Liver (tissue), 9 donors: ENCODE measurements around the gene CTAGE1. TPM values are rescaled to one million over a fixed set of nuclear protein-coding genes. Genes with fewer than 3 reads are reported as not detected.

Experiments
- DNase-seq: peaks from one replicate; pipeline ENCODE4 v3.0.0-alpha.2; 2017; ENCODE audit warnings: low spot score
- H3K27ac ChIP-seq, 2 donors: one replicate each; pipeline ENCODE4 v1.7.0; 2013; ENCODE audit warnings: inconsistent platforms in 2 of 2, low read length in 2 of 2, control low read depth in 1 of 2, low read depth in 1 of 2, mild to moderate bottlenecking in 1 of 2
- H3K27me3 ChIP-seq, 4 donors: one replicate each; pipeline versions ENCODE4 v1.6.1 to v1.7.0; 2013; ENCODE audit warnings: low read length in 3 of 4, inconsistent platforms in 1 of 4, mild to moderate bottlenecking in 1 of 4, moderate library complexity in 1 of 4; ENCODE audit not compliant: control insufficient read depth in 4 of 4, insufficient read depth in 4 of 4
- H3K36me3 ChIP-seq, 4 donors: one replicate each; pipeline versions ENCODE4 v1.6.1 to v1.7.0; 2013; ENCODE audit warnings: low read length in 3 of 4, mild to moderate bottlenecking in 3 of 4, low read depth in 1 of 4, moderate library complexity in 1 of 4; ENCODE audit not compliant: control insufficient read depth in 4 of 4, insufficient read depth in 3 of 4
- H3K4me1 ChIP-seq, 4 donors: one replicate each; pipeline versions ENCODE4 v1.6.1 to v1.7.0; 2013; ENCODE audit warnings: low read length in 3 of 4, mild to moderate bottlenecking in 3 of 4, moderate library complexity in 1 of 4; ENCODE audit not compliant: control insufficient read depth in 4 of 4, insufficient read depth in 4 of 4
- H3K4me3 ChIP-seq, 3 donors: one replicate each; pipeline versions ENCODE4 v1.6.1 to v1.7.0; 2013; ENCODE audit warnings: low read length in 3 of 3, control low read depth in 1 of 3, low read depth in 1 of 3, mild to moderate bottlenecking in 1 of 3
- H3K9ac ChIP-seq, 2 donors: one replicate each; pipeline ENCODE4 v1.7.0; 2013; ENCODE audit warnings: low read length in 2 of 2, mild to moderate bottlenecking in 2 of 2, moderate library complexity in 2 of 2, control low read depth in 1 of 2, low read depth in 1 of 2
- H3K9me3 ChIP-seq, 4 donors: one replicate each; pipeline versions ENCODE4 v1.6.1 to v1.7.0; 2013; ENCODE audit warnings: low read length in 3 of 4; ENCODE audit not compliant: control insufficient read depth in 4 of 4
- CTCF ChIP-seq: fragments of 150-350 bp; IDR thresholded peaks from 2 replicates; pipeline ENCODE4 v1.5.1; 2017; ENCODE audit warnings: improper control_type of control experiment, low read depth, low read length; ENCODE audit not compliant: missing input control
- EGR1 ChIP-seq, 2 donors: IDR thresholded peaks; 2 replicates each; pipeline ENCODE4 v1.6.1; 2016 to 2018; ENCODE audit warnings: antibody characterized with exemption in 2 of 2, low read depth in 2 of 2
- FOXA1 ChIP-seq: IDR thresholded peaks from 2 replicates; pipeline ENCODE4 v1.6.1; 2016; ENCODE audit warnings: antibody characterized with exemption
- FOXA2 ChIP-seq: IDR thresholded peaks from 2 replicates; pipeline ENCODE4 v1.6.1; 2016; ENCODE audit warnings: antibody characterized with exemption
- GABPA ChIP-seq, 2 donors: IDR thresholded peaks in 1 of 2; conservative IDR thresholded peaks in 1 of 2; 2 replicates each; pipeline ENCODE4 v1.6.1; 2016; ENCODE audit warnings: antibody characterized with exemption in 2 of 2, mild to moderate bottlenecking in 1 of 2, moderate library complexity in 1 of 2
- HNF4A ChIP-seq, 2 donors: conservative IDR thresholded peaks; 2 replicates each; pipeline ENCODE4 v1.6.1; 2016; ENCODE audit warnings: antibody characterized with exemption in 2 of 2, mild to moderate bottlenecking in 2 of 2
- HNF4G ChIP-seq: IDR thresholded peaks from 2 replicates; pipeline ENCODE4 v1.6.1; 2016; ENCODE audit warnings: antibody characterized with exemption
- JUND ChIP-seq, 2 donors: IDR thresholded peaks; 2 replicates each; pipeline ENCODE4 v1.6.1; 2016; ENCODE audit warnings: antibody characterized with exemption in 2 of 2
- MAX ChIP-seq: IDR thresholded peaks from 2 replicates; pipeline ENCODE4 v1.6.1; 2016; ENCODE audit warnings: antibody characterized with exemption
- NR2F2 ChIP-seq: IDR thresholded peaks from 2 replicates; pipeline ENCODE4 v1.6.1; 2016; ENCODE audit warnings: antibody characterized with exemption
- RAD21 ChIP-seq, 2 donors: IDR thresholded peaks; 2 replicates each; pipeline ENCODE4 v1.6.1; 2016; ENCODE audit warnings: antibody characterized with exemption in 2 of 2, mild to moderate bottlenecking in 2 of 2
- REST ChIP-seq: IDR thresholded peaks from 2 replicates; pipeline ENCODE4 v1.6.1; 2016; ENCODE audit warnings: antibody characterized with exemption, mild to moderate bottlenecking
- RXRA ChIP-seq, 2 donors: IDR thresholded peaks; 2 replicates each; pipeline ENCODE4 v1.6.1; 2017 to 2018; ENCODE audit warnings: antibody characterized with exemption in 2 of 2, mild to moderate bottlenecking in 1 of 2
- SP1 ChIP-seq: IDR thresholded peaks from 2 replicates; pipeline ENCODE4 v1.6.1; 2018; ENCODE audit warnings: antibody characterized with exemption, mild to moderate bottlenecking
- YY1 ChIP-seq: IDR thresholded peaks from 2 replicates; pipeline ENCODE4 v1.6.1; 2016; ENCODE audit warnings: antibody characterized with exemption, mild to moderate bottlenecking
- ZBTB33 ChIP-seq: IDR thresholded peaks from 2 replicates; pipeline ENCODE4 v1.6.1; 2016; ENCODE audit warnings: antibody characterized with exemption
- WGBS: extraction: QIAGEN DNeasy Blood & Tissue Kit; methylation state at CpG from one replicate; pipeline ENCODE4 v1.1.7; 2013; 5-methylcytosine and 5-hydroxymethylcytosine counted together
- polyA plus RNA-seq, 2 donors: library from polyadenylated mRNA; stranded (reverse) in 1 of 2; unstranded in 1 of 2; fragments of 200-250 nt in 1 of 2; fragments of >200 nt in 1 of 2; fragmentation: Nextera tagmentation in 1 of 2; extraction: Ambion mirVana in 1 of 2; gene quantifications; one replicate each; pipeline versions ENCODE4 v1.2.1 to v1.2.3, GENCODE V29; 2013 to 2015
- total RNA-seq, 2 donors: library from RNA; depleted of rRNA; stranded (reverse); fragments of >200 nt; gene quantifications; one replicate each; pipeline ENCODE4 v1.2.3, GENCODE V29; 2014
- TF ChIP-seq, protein P1 (sequence below): IDR thresholded peaks from 2 replicates; pipeline ENCODE4 v1.6.1; 2016; ENCODE audit warnings: antibody characterized with exemption
- donor health status: healthy.
- donor health status: healthy.
- donor health status: healthy.
- donor health status: healthy.
- donor health status: healthy.

CTAGE1 gene
- total and polyA plus RNA-seq, 4 donors = not detected

DNA sequence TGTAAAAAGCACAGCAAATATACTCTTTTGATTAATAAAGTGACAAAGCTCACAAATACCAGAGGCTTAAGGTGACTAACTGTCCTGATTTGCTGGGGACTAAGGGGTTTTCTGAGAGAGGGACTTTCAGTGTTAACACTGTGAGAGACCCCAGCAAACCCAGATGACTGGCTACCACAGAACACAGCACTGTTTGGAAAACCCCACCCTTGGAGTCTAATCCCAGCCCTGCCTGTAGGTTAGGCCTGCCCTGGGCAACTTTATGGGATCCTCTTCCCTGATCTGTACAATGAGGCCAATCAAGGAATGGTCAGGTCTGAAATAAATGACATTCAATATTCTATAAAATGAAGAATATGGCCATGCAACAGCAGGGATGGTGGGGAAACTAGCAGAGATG is 30.5 kb upstream of the CTAGE1 start:
- no peak overlapping the region for H3K4me3 ChIP-seq
- H3K36me3 ChIP-seq = no peaks in the 10 kb centered on the region
- no peak for DNase-seq
- no peaks in the 10 kb centered on the region for H3K9me3 ChIP-seq
- no peaks in the 10 kb centered on the region for H3K27me3 ChIP-seq
- H3K27ac ChIP-seq = peak overlapping the region; percentile 10 to 22
- no peak overlapping the region for H3K9ac ChIP-seq
- TF ChIP-seq EGR1 (IDR thresholded peaks at IDR 0.05; ENCODE audit: low read depth in 2 of 2) (no peak), NR2F2 (no peak), HNF4G (no peak), FOXA2 (no peak), FOXA1 (no peak), SP1 (no peak), JUND (IDR thresholded peaks at IDR 0.05) (no peak), HNF4A (conservative IDR thresholded peaks at IDR 0.05) (no peak), GABPA (IDR thresholded peaks at IDR 0.05 in 1 of 2, conservative IDR thresholded peaks at IDR 0.05 in 1 of 2) (no peak)
- TF ChIP-seq, protein P1, sequence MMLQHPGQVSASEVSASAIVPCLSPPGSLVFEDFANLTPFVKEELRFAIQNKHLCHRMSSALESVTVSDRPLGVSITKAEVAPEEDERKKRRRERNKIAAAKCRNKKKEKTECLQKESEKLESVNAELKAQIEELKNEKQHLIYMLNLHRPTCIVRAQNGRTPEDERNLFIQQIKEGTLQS = no peak
- H3K4me1 ChIP-seq = peaks cover 5 to 16% (median 8%) of the 10 kb centered on the region in 4 donors

DNA sequence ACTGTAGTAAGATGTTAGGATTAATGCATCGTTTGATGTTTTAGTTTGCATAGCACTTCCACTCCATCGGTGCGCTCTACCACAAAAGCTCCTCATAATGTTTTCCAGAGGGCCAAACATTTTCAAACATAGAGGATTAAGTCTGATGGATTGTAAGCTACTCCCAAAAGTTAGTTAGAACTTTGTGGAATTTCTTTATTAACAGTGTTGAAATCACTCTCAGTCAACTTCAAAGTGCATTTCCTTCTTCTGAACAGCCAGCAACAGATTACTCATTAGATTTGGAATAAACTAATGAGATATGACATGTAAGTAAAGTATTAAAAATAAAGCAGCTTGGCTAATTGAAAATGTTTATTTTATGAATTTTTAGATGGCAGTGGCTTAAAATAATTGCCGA is 30.1 kb upstream of the CTAGE1 start:
- no peak overlapping the region for H3K4me3 ChIP-seq
- H3K4me1 ChIP-seq = peaks cover 3 to 14% (median 7%) of the 10 kb centered on the region in 4 donors
- no peaks in the 10 kb centered on the region for H3K27me3 ChIP-seq
- no peaks in the 10 kb centered on the region for H3K9me3 ChIP-seq
- no peak overlapping the region for H3K9ac ChIP-seq
- peak overlapping the region in 1 of 2 donors; percentile 22 for H3K27ac ChIP-seq
- TF ChIP-seq FOXA1 (no peak), SP1 (no peak), ZBTB33 (no peak), GABPA (IDR thresholded peaks at IDR 0.05 in 1 of 2, conservative IDR thresholded peaks at IDR 0.05 in 1 of 2) (no peak), YY1 (no peak), CTCF (no peak), RXRA (IDR thresholded peaks at IDR 0.05) (peak in 1 of 2 donors; percentile 22), FOXA2 (no peak), HNF4A (conservative IDR thresholded peaks at IDR 0.05) (peak; percentile 33 to 60)
- no peaks in the 10 kb centered on the region for H3K36me3 ChIP-seq
- 62% methylated on average over 4 of the region's 4 CpGs for WGBS
- DNase-seq = no peak

DNA sequence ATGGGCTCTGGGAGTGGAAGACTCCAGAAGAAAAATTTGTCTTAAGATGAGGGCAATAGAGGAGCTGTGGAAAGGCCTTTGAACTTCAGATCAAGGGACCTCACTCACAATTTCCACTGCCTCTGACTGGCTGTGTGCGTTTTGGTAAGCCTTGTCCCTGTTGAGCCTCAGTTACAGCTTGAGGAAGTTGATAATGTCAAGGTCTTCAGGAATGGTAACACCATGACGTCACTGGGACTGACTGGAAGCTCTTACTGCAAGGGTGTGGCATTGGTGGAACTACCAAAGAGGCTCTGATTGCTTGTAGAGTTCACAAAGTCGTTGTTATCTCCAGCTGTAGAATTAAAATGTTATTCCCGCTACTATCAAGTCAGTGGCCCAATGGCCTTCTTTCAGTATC is 29.2 kb upstream of the CTAGE1 start:
- Histone ChIP-seq H3K27me3 (no peaks in the 10 kb centered on the region), H3K4me1 (peaks cover 0 to 10% (median 2%) of the 10 kb centered on the region in 4 donors), H3K4me3 (no peak overlapping the region), H3K27ac (no peak overlapping the region), H3K9me3 (no peaks in the 10 kb centered on the region), H3K9ac (no peak overlapping the region), H3K36me3 (no peaks in the 10 kb centered on the region)
- 77% methylated on average over 4 of the region's 4 CpGs for WGBS
- DNase-seq = no peak
- TF ChIP-seq SP1 (no peak), REST (no peak), YY1 (no peak), RXRA (IDR thresholded peaks at IDR 0.05) (no peak), RAD21 (IDR thresholded peaks at IDR 0.05) (no peak), FOXA1 (no peak), JUND (IDR thresholded peaks at IDR 0.05) (no peak), MAX (no peak)
